NOMO-1 (cell line): ENCODE measurements around the gene TMEM170B.
A peak's percentile ranks its signal among the peaks of the same experiment; 100 is the strongest.
"Not testable (repeated sequence)": the region's sequence is repeated elsewhere in the genome, so short reads cannot be mapped to it uniquely, and the experiment has no call there.

Source experiments
- DNase-seq, 2 experiments: peaks; one replicate each; lab custom pipeline; 2025; ENCODE audit not compliant: unreplicated experiment in 2 of 2; lab: John Stamatoyannopoulos, UW

Gene TMEM170B

DNA sequence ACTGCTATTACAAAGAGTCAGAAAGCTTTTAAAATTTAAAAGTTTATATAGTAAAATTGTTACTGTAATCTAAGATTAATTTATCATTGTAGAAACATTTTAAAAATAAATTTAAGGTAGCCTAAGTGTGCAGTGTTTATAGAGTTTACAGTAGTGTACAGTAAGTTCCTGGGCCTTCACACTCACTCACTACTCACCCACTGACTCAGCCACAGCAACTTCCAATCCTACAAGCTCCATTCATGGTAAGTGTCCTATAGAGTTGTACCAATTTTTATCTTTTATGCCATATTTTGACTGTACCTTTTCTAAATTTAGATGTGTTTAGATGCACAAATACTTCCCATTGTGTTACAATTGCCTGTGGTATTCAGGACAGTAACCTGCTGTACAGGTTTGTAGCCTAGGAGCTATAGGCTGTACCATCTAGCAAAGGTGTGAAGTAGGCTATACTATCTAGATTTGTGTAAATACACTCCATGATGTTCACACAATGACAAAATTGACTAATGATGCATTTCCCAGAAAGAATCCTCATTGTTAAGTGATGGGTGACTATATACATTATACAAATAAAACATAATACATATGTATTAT is 10.2 kb upstream of the TMEM170B start:
- DNase-seq, result no peak

DNA sequence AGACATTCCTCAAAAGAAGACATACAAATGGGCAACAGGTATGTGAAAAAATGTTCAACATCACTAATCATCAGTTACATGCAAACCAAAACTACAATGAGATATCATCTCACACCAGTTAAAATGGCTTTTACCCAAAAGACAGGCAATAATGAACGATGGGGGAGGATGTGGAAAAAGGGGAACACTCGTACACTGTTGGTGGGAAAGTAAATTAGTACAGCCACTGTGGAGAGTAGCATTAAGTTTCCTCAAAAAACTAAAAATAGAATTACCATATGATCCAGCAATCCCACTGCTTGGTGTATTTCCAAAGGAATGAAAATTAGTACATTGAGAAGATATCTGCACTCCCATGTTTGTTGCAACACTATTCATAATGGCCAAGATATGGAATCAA is 8.6 kb upstream of the TMEM170B start:
- no peak for DNase-seq

DNA sequence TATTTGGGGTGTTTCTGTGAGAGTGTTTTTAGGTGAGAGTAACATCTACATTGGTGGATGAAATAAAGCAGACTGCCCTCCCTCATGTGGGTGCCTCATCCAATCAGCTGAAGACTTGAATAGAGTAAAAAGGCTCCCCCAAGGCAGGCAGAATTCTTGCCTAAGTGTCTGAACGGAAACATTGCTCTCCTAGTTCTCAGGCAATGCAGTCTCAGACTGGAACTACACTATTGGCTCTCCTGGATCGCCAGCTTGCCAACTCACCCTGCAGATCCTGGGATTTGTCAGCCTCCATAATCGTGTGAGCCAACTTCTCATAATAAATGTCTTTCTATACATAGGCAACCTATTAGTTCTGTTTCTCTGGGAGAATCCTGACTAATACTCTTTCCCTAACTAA is 5.5 kb upstream of the TMEM170B start:
- DNase-seq, result no peak

DNA sequence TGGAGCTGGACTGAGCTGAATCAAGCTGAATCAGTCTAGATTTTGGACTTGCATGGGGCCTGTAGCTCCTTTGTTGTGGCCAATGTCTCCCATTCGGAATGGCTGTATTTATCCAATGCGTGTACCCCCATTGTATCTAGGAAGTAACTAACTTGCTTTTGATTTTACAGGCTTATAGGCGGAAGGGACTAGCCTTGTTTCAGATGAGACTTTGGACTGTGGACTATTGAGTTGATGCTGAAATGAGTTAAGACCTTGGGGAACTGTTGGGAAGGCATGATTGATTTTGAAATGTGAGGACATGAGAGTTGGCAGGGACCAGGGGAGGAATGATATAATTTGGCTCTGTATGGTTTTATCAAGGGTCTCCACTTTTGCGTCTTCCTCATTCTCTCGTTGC is 3.0 kb upstream of the TMEM170B start:
- no peak for DNase-seq

DNA sequence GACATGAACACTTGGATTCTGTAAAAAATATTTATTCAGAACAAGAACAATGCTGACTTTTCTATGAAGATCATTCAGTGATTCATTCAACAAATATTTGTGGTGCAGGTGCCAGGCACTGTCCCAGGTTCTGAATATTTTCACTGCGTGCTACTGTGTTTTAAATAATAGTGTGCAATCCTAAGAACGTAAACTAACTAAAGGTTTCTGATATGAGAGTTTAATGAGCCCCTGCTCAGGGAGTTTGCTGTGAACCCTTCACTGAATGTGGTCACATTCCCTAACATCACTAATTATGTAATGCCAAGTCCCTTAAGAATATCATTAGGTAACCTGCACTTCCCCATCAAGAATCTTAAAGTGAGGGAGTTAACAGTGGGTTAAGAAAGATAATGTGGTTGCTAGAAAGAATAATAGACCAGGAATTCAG is 1.7 kb upstream of the TMEM170B start:
- DNase-seq, result peak in 1 of 2 experiments; percentile 47

DNA sequence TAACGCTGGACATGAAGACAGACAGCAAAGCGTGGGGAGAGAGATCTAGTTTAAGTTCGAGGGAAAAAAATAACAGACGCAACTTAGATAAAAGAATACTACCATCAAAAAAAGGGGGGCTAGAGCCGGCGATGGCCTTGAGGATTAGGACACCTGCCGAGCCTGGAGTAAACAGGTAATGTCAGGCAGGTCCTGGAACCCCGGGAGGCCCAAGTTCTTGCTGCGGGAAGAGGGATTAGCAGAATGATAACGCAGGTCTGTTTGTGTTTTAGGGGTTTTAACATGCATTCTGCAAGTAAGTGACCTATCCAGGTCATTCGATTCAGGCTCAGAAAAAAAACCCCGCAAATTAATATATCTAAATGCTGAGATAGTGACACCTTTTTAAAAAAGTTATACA is 754 bp upstream of the TMEM170B start:
- peak in 1 of 2 experiments; percentile 49 for DNase-seq

DNA sequence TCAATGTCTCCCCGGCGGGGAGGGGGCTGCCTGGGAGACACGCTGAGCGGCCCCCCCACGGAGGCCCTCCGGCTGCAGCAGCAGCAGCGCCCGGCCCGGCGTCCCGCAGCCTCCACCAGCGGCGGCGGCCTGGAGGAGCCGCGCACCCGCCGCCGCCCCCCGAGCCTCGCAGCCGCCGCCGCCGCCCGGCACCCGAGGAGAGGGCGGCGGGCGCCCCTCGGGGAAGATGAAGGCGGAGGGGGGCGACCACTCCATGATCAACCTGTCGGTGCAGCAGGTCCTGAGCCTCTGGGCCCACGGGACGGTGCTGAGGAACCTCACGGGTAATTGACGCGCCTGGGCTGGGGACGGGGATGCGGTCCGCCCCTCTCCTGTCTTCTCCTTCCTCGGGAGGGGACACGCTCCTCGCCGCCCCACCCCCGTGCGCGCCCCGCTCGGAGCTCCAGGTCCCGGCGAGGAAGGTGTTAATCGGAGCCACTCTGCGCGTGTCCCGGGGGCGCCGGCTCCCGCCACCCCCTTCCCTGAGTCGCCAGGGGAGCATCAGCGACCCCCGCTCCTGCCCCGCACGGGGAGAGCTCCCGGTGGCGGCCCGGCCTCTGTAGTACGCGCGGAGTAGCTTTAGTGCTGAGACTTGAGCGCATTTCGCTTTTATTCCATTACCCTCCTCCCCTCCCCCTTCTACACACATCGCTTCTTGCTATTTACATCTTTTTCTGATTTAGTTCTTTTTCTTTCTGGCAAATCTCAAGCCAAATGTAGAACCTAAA is 686 bp downstream of the TMEM170B start:
- peak; percentile 46 to 61 for DNase-seq

DNA sequence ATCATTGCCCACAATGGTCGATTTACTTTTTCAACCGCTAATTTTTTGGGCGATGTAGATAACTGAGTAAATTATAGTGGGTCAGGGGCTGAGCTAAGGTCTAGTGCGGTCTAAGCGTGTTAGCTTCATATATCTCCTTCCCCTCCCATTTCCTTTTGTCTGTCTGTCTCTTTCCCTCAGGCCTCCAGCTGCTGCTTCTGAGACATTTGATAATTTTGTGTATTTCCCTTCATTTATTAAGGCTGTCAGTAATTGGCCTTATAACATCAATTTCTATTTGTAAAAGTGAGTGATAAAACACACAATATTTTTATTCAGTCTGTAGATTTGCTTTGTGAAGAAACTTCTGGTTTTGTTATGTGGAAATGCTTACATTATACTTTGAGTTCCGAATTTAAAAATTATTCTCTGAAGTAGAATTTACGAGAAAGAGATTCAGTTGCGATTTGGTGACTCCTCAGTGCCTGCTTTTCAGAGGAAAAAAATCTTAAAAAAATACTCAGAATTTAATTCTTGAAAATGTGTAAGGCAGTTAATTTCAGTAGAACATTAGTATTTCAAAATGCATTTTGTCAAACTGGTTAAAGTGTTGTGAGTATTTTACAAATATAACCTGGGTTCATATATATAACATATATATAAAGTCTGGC is 1.4 kb downstream of the TMEM170B start:
- DNase-seq, result peak in 1 of 2 experiments; percentile 61

DNA sequence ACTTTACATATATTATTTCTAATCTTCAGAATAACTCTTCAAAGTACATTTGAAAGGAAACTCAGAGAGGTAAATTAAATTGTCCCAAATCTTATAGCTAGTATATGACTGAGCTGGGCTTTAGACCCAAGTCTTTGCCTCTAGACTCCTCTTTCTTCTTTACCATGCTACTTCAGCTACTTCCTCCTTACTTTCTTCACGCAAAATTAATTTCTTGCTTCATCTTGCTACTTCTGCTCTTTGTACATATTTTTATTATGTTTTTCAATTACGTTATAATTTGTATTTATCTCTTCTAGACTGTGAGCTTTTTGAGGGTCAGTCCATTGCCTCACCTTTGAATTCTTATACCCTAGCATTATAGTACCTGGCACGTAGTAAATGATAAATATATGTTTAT is 5.3 kb downstream of the TMEM170B start:
- DNase-seq, result peak; percentile 31 to 84

DNA sequence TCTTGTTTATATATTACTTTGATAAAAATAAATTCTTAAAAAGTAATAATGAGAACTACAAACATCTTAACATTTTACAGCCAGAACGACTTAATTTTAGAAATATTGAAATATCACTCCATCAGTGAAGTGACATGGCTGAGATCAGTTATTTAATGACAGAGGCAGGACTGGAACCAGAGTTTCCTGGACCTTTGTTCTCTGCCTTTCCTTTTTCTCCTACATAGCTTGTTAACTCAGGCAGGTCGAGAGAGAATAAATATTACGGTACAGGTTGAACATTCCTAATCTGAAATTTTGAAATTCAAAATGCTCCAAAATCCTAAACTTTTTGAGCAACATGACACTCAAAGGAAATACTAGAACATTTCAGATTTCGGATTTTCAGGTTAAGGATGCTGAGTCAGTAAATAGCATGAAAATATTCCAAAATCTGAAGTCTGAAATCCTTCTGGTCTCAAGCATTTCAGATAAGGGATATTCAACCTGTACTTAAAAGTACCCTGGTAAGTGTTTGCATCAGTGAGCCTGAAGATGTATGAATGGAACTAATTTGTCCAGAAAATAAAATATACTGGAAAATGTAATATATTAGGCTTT is 6.5 kb downstream of the TMEM170B start:
- no peak for DNase-seq

DNA sequence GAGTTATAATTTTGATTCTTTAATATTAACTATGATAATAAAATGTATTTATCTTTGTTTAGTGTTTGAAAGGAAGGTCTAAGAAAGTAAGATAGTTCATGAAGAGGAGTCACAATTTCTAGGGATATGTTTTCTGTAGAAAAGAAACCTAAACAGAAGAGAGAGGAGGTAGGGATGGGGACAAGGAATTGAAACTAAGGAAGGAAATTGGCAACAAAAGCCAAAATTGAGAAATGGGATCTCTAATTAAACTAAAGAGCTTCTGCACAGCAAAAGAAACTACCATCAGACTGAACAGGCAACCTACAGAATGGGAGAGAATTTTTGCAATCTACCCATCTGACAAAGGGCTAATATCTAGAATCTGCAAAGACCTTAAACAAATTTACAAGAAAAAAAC is 10.3 kb downstream of the TMEM170B start:
- peak; percentile 21 to 72 for DNase-seq

DNA sequence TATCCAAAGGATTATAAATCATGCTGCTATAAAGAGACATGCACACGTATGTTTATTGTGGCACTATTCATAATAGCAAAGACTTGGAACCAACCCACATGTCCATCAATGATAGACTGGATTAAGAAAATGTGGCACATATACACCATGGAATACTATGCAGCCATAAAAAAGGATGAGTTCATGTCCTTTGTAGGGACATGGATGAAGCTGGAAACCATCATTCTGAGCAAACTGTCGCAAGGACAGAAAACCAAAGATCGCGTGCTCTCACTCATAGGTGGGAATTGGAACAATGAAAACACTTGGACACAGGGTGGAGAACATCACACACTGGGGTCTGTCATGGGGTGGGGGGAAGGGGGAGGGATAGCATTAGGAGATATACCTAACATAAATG is 11.0 kb downstream of the TMEM170B start:
- DNase-seq, result not testable (repeated sequence)

DNA sequence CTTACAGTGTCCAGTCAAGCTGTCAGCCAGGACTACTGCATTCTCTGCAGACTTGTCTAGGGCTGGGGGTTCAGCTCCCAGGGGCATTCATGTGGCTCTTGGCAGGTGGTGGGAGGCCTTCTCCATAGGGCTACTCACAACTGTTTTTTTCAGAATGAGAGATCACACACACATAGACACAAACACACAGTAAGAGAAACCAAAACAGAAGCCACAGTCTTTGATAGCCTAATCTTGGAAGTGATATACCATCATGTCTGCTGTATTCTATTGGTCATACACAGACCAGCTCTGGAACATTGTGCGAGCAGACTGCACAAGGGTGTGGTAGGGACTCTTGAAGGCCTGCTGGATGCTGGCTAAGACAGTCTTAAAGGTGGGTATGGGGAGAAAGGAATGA is 13.5 kb downstream of the TMEM170B start:
- no peak for DNase-seq

DNA sequence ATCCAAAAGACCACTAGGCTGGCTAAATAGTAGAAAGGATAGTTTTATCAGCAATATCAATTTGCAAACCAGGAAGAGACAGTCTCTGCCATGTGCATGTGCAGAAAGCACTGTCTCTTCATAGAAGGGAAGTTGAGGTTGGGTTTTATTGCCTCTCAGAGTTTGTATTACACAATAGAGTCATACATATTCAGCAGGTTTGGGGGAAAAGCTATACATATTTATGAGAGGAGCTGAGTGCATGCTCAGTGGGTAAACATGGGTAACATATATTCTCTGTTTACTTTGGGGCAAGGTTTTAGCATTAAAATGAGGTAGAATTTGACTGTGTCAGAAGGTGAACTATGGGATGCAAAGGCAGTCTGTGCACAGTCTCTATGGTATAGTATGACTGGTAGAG is 14.9 kb downstream of the TMEM170B start:
- peak; percentile 62 to 92 for DNase-seq

DNA sequence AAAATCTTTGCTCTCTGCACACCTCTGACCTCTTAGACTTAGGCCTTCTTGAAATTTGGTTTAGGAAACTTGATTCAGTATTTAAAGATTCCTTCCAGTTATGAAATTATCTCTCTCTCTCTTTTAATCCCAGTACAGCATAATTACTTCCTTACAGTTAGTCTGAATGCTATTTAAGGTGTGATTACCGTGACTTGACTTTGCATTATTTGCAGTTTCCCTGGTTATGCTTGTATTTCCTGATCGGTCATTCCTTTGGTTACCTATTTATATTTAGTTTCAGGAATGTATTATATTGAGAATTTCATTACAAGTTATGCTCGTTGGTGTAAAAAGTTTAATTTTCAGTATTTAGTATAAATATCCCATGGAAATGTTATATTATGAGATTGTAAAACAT is 16.3 kb downstream of the TMEM170B start:
- DNase-seq, result no peak

DNA sequence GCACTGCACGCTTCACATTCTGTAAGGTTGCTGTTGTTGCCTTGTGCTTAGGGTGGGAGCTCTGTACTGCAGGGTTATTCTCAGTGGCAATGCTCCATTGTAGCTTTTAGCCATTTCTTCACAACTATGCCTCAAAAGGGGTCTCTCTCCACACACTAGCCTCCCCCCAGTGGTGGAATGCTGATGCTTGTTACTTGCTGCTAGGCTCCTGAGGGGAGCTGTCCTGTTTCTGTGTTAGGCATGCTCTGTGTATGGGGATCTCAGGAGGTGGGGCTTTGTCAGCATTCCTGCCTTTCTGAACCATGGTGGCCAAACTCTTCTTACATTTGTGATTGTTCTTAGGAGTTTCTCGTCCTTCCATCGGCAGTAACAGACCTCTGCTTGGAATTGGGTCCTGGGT is 18.8 kb downstream of the TMEM170B start:
- DNase-seq, result no peak

DNA sequence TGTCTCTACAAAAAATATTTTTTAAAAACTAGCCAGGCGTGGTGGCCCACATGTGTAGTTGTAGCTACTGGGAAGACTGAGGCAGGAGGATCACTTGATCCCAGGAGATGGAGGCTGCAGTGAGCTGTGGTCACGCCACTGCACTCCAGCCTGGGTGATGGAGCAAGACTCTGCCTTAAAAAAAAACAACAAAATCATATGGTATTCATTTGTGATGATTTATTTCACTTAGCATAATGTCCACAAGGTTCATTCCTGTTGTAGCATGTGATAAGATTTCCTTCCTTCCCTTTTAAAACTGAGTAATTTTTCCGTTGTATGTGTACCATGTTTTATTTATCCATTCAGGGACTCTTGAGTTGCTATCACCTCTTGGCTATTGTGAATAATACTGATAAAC is 26.2 kb downstream of the TMEM170B start:
- no peak for DNase-seq

DNA sequence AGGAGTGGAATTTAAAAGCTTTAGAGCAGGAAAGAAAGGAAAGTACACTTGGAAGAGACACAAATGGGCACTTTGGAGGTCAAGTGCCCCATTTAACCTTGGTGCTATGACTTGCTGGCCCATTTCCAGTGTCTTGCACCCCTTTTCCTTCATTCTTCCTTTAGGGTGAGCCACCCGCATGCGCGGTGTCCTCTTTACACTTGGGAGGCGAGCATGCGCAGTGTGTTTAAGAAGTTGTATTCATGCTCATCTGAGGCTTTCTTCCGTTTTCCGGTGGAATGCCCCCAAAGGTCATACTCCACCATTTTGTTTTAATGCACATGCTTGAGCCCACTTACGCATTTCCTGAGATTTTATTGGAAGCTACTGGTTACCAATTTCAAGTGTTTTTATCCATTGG is 29.1 kb downstream of the TMEM170B start:
- no peak for DNase-seq

DNA sequence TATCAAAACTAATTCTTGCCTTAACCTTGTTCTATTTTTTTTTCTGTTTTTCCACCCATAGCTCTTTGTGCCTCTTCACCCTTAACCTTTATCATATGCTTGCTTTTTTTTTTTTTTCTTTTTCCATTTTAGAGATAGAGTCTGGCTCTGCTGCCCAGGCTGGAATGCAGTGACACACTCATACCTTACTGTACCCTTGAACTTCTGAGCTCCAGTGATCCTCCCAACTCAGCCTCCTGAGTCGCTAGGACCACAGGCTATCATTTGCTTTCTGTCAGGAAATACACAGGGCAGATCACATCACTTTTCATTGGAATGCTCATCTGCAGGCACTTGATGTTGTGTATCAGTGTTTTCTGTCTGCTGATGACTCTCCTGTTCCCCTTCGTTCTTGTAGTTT is 33.5 kb downstream of the TMEM170B start:
- no peak for DNase-seq

DNA sequence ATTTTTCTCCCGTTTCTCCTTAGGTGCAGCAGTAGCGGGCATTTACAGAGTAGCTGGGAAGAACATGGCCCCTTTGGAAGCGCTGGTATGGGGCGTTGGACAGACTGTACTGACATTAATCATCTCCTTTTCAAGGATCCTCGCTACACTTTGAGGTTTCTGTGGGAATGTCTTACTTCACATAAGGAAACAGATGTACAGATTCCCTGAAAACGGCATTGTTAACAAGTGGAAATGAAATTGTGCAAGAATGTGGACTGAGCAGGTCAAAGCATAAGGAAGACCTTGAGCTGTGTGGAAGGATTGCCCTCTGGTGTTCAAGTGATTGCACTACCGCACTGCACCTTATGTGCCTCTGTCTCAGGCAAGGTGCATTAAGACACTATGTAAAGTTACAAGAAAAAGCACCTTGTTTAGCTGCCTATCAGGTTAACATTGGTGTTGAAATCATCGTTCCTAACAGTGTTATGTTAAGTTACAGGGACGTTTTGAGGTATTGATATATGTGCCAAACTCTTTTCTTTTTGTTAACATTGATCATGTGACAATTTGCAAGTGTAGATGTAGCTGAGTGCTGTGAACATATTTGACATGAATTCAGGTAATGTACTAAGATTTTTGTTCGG is 38.0 kb downstream of the TMEM170B start:
- DNase-seq, result peak; percentile 48 to 87
